HG02970 (cell line): Measurements from ENCODE around the gene RPL36.
"Not testable (repeated sequence)": the region's sequence is repeated elsewhere in the genome, so short reads cannot be mapped to it uniquely, and the experiment has no call there.

ENCODE experiments used
- ATAC-seq: cut with Tn5 transposase; IDR thresholded peaks from one replicate; pipeline ENCODE4 v1.9.1; 2021; ENCODE audit warnings: mild to moderate bottlenecking, moderate library complexity, moderate number of reproducible peaks; ENCODE audit not compliant: unreplicated experiment, low FRiP score

The RPL36 gene

DNA sequence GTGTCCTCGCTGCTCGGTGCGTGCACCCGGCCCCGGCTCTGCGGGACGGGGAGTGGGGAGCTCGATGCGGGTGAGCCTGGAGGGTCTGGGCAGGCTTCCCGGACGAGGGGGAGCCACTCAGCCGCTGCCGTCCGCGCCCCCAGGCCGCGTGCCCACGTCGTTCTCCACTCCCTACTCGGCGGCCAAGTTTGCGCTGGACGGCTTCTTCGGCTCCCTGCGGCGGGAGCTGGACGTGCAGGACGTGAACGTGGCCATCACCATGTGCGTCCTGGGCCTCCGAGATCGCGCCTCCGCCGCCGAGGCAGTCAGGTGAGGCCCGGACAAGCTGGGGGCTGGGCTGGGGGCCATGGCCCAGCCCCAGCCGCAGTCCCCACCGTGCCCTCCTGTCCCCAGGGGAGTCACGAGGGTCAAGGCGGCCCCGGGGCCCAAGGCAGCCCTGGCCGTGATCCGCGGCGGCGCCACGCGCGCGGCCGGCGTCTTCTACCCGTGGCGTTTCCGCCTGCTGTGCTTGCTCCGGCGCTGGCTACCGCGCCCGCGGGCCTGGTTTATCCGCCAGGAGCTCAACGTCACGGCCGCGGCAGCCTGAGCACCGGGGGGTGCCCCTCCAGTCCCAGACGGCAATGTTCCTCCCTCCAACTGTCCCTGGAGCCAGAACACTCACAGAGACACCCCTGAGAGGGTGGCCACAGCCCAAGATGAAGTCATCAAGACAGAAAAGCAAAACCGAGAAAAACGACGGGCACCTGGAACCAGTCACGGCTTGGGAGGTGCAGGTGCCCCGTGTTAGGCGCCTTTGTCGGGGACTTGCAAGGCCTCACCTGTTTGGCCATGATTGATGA is 2.5 kb upstream of the RPL36 start:
- ATAC-seq, result no peak

DNA sequence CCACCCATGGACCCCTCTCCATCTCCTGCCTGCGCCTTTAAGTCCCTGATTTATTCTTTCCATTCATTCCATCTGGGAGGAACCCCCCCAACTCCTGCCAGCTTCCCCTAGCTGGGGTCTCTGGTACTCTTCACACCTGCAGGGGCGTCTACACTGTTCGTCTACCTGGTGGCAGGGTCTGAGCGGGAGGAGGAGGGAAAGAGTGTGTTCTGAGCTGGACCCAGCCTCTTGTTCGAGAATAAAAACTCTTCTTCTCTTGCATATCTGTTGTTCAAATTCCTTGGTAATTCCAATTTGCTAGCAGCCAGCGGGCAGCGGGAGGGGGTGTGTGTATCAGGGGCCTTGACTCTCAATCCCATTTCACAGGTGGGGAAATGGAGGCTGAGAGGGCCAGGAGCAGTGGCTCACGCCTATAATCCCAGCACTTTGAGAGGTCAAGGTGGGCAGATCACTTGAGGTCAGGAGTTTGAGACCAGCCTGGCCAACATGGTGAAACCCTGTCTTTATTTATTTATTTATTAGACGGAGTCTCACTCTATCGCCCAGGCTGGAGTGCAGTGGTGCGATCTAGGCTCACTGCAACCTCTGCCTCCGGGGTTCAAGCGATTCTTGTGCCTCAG is 1.7 kb upstream of the RPL36 start:
- ATAC-seq, result not testable (repeated sequence)

DNA sequence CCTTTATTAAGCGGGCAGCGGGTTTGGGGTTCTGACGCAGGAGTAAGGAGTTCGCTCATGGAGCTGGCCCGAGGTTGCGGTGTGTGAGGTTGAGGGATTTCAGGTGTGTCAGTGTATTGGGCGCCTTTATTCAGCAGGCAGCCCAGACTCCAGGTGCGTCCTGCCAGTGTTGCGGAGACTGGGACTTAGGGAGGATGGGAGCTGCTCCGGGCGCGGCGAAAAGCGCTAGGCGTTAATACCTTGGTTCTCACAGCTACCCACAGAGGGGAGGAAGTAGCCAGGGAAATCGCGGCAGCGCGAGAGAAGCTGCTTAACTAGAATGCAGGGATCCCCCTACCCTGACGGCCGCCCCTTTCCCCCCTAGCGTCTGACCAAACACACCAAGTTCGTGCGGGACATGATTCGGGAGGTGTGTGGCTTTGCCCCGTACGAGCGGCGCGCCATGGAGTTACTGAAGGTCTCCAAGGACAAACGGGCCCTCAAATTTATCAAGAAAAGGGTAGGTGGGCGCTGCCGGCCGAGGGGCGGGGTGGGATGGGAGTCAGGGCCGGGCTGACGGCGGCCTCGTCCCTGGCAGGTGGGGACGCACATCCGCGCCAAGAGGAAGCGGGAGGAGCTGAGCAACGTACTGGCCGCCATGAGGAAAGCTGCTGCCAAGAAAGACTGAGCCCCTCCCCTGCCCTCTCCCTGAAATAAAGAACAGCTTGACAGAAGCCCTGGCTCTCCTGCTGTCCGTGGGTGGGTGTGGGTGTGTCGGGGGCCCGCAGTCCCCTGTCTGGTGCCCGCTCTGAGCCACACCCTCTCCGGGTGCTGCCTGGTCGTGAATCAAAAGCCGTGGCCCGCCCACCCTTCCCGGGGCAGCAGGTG is 1.1 kb downstream of the RPL36 start:
- ATAC-seq, result no peak

DNA sequence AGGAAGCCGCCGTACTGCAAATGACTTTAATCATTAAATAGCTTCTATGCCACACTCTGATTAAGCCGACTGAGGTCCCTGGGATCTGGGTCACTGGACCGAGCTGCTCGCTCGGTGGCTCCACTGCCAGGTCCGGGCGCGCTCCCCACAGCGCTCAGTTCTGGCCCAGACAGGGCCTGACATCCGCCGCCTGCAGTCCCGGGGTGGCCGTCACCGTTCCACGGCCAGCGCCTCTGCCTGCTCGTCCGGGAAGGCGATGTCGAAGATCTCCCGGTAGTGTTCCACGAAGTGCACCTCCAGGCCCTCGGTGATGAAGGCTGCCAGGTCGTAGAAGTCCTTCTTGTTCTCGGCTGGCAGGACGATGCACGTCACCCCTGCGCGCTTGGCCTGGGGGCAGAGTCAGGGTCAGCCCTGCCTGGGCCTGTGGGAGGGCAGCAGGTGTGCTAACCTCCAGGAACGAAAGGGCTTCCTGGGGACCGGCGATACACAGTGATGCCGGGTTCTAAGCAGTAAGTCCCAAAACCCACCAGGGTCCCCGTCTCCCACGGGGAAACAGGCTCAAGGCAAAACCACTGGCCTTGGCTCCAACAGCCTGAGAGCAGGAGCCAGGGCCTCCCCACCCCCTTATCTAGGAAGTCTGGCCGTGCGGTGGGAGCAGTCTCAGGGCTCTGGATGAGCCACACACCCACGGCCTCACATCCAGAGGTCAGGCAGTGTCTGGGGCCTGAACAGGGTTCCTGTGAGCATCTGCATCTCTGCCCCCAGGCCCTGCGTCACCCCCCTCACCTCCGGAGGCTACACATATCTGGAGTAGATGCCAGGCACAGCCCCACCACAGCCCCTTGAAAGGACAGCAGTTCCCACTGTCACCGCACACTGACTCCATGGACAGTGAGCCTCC is 2.0 kb downstream of the RPL36 start:
- no peak for ATAC-seq

- no peak for ATAC-seq
Observed at GRCh38 chr19:5692723-5693194, 2.7 kb downstream of the RPL36 start.

GRCh38 chr19:5693195-5694166 is 3.4 kb downstream of the RPL36 start:
- no peak for ATAC-seq

GRCh38 chr19:5694167-5694955 is 4.3 kb downstream of the RPL36 start:
- ATAC-seq, result no peak

- ATAC-seq, result no peak
Observed at GRCh38 chr19:5694956-5695648, 5.0 kb downstream of the RPL36 start.

- ATAC-seq, result no peak
Observed at GRCh38 chr19:5695649-5696195, 5.6 kb downstream of the RPL36 start.

GRCh38 chr19:5696196-5697021 is 6.3 kb downstream of the RPL36 start:
- no peak for ATAC-seq

- no peak for ATAC-seq
Observed at GRCh38 chr19:5697022-5697889, 7.2 kb downstream of the RPL36 start.

- ATAC-seq, result no peak
Observed at GRCh38 chr19:5697890-5698634, 8.0 kb downstream of the RPL36 start.

DNA sequence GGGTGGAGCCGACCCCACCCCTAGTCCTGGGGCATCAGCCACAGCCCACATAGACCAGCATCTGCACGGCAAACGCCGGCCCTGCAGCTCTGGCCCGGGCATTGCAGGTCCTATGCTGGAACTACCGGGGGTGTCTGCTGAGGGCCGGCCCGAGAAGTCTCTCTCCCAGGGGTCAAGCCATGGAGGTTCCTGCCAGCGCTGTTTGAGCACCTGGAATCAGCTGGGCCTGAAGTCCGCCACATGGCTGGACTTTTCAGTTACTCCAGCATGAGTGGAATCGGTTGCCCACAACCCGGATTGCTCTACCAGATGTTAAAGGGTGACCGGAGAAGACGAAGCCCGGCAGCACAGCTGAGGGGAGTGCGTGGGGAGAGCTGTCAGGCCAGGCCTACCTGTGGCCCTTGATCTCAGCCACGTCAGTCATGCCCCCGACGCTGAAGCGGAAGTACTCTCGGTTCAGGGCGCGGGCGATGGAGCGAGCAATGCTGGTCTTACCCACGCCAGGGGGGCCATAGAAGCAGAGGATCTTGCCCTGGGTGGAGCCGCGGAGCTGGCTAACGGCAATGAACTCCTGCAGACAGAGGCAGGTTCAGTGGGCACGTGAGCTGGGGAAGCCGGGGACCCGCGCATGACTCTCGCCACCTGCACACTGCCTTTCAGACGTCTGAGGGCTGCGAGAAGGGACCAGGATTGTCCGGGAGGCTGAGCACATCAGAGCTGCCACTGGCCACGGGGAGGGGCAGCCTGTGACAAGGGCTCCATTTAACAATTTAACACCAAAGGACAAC is 8.7 kb downstream of the RPL36 start:
- ATAC-seq, result no peak
